AG04450 (cell line): ENCODE results near the gene GET4. TPM values are rescaled to one million over a fixed set of nuclear protein-coding genes. Genes with fewer than 3 reads are reported as not detected.
A peak's percentile ranks its signal among the peaks of the same experiment; 100 is the strongest.

Source experiments
- CTCF ChIA-PET: fragments of 300-600, 350-600 bp; formaldehyde crosslinking; extraction: SDS; loops from one replicate; lab custom pipeline; 2022; ENCODE audit warnings: antibody characterized with exemption, inconsistent platforms; lab: Charles Lee
- POLR2A ChIA-PET: fragments of 350-600 bp; formaldehyde crosslinking; extraction: SDS; loops from one replicate; lab custom pipeline; 2021; ENCODE audit warnings: antibody characterized with exemption, inconsistent platforms; lab: Yijun Ruan, JAX
- DNase-seq: peaks from one replicate; pipeline ENCODE4 v3.0.0-alpha.2; 2011; ENCODE audit warnings: low read depth, low spot score
- H3K27ac ChIP-seq: one replicate; pipeline ENCODE4 v1.5.1; 2012; ENCODE audit warnings: low read depth, low read length, control low read depth
- H3K27me3 ChIP-seq: one replicate; pipeline ENCODE4 v1.6.0; 2012; ENCODE audit warnings: low read length; ENCODE audit not compliant: control insufficient read depth, insufficient read depth
- H3K4me3 ChIP-seq: 2 replicates; pipeline ENCODE4 v1.5.1; 2011; ENCODE audit warnings: mild to moderate bottlenecking, low read depth, low read length, control low read depth
- H3K9me3 ChIP-seq: 2 replicates; pipeline ENCODE4 v1.5.1; 2012; ENCODE audit warnings: low read length; ENCODE audit not compliant: control insufficient read depth, insufficient read depth
- polyA plus RNA-seq: library from polyadenylated mRNA; depleted of rRNA; stranded (reverse); fragments of >200 nt; gene quantifications from 2 replicates; pipeline ENCODE4 v1.2.3, GENCODE V29; 2011
- TF ChIP-seq, protein P1 (sequence below): IDR thresholded peaks from 2 replicates; pipeline ENCODE4 v1.5.1; 2011; ENCODE audit warnings: low read depth, low read length, control low read depth, inconsistent platforms

Gene GET4
- polyA plus RNA-seq, 1 experiment = 13.9 TPM

DNA sequence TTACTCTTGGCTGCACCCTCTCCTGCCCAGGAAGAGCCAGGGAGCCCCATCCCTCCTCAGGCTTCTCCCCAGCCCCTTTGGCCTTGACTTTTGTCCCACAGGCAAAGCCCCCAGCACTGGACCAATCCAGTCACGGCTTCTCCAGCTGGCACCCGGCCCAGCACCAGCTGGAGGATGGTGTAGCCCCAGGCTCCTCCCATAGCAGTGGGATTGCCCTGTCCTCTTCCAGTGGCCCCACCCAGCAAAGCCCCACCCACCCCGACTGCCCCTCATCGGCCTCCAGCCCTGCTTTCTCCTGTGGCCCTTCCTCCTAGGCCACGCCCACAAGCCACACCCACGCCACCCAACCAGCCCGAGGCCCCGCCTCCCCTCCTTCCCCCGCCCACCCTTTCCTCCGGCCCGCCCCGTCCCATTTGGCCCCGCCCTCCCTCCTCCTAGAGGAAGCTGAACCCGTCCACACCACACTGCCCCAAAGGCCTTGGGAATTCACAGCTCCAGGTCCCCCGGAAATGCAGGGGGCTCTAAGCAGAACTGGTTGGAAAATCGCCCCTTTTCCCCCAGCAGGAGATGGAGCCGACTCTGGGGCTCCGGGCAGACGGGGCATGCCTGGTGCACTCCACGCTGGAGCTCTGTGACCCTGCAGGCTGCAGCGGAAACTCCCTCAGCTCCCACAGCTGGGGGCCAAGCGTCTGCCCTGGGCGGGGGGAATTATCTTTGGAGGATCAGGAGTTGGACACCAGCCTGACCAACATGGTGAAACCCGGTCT is 25.2 kb downstream of the GET4 start:
- peak; percentile 58 for DNase-seq
- ChIA-PET CTCF (no interaction called here), POLR2A (interaction anchor here (0.6 to 1.3 kb wide), 2 partner anchors 74 to 247 kb away, joined by 3 to 6 read pairs; no protein-coding TSS in a partner anchor)
- Histone ChIP-seq H3K27ac (no peak overlapping the region), H3K4me3 (no peak overlapping the region), H3K27me3 (peaks cover 4% of the 10 kb centered on the region), H3K9me3 (peaks cover 5% of the 10 kb centered on the region; the same call in 1 of the 2 replicates)
- TF ChIP-seq, protein P1, sequence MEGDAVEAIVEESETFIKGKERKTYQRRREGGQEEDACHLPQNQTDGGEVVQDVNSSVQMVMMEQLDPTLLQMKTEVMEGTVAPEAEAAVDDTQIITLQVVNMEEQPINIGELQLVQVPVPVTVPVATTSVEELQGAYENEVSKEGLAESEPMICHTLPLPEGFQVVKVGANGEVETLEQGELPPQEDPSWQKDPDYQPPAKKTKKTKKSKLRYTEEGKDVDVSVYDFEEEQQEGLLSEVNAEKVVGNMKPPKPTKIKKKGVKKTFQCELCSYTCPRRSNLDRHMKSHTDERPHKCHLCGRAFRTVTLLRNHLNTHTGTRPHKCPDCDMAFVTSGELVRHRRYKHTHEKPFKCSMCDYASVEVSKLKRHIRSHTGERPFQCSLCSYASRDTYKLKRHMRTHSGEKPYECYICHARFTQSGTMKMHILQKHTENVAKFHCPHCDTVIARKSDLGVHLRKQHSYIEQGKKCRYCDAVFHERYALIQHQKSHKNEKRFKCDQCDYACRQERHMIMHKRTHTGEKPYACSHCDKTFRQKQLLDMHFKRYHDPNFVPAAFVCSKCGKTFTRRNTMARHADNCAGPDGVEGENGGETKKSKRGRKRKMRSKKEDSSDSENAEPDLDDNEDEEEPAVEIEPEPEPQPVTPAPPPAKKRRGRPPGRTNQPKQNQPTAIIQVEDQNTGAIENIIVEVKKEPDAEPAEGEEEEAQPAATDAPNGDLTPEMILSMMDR = no peak

DNA sequence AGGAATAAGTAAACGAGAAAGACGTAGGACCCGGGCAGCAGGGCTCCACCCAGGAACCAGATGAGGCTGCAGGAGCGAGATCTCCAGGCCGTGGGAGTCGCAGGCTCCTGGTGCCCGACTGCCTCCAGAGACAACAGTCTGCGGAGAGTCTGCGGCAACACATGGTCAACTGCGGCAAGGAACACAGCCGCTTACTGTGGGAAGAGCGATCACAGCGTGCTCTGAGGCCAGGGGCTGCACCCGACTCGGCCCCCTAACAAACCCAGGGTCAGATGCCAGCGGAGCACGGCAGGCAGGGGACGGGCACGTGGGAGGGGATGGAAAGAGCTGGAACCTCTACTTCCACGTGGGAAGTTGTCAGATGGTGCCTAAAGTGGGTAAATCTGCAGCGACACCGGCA is 26.6 kb downstream of the GET4 start:
- H3K27ac ChIP-seq = no peak overlapping the region
- no peak overlapping the region for H3K4me3 ChIP-seq
- ChIA-PET CTCF (interaction anchor here (0.5 kb wide), 1 partner anchor 163 kb away, joined by 3 read pairs; no protein-coding TSS in a partner anchor), POLR2A (no interaction called here)
- no peak for DNase-seq
- peaks cover 5% of the 10 kb centered on the region; the same call in 1 of the 2 replicates for H3K9me3 ChIP-seq
- TF ChIP-seq, protein P1 = no peak
- peaks cover 4% of the 10 kb centered on the region for H3K27me3 ChIP-seq

DNA sequence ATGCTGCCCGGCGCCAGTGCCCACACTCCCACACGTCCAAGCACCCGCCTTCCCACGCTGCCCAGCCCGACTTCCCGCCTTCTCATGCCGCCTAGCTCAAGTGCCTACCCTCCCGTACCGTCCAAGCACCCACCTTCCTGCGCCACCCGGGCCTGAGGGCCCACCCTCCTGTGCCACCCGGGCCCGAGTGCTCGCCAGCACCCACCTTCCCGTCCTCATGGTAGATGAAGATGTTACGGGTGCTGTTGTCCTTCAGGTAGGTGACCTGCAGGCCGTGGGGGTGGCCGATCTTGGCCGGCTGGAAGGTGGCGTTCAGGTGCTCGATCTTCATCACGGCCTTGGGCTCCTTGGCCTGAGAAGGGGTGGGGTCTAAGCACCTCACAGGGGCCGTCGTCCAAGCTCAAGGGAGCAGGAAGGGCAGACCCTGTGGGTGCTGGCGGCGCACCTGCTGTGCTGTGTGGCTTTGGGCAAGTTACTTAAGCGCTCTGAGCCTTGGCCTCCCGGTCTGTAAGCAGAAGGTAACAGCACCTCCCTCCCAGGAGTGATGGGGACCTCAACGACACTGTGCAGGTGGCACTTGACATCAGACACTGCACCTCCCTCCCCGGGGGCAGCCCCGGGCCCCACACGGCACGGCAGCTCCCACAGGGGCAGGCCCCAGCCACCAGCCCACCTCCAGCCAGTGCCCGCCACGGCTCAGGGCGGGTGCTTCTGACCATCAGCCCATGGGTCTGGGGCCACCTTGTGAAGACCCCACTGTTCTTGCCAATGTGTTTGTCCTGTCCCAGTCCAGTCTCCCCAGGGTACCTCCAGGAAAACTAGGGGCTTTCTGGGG is 27.8 kb downstream of the GET4 start:
- peaks cover 4% of the 10 kb centered on the region for H3K27me3 ChIP-seq
- ChIA-PET CTCF (no interaction called here), POLR2A (interaction anchor here (0.8 kb wide), 1 partner anchor 187 kb away, joined by 4 read pairs; no protein-coding TSS in a partner anchor)
- TF ChIP-seq, protein P1 = no peak
- no peak overlapping the region for H3K27ac ChIP-seq
- H3K4me3 ChIP-seq = no peak overlapping the region
- peaks cover 5% of the 10 kb centered on the region; the same call in 1 of the 2 replicates for H3K9me3 ChIP-seq
- no peak for DNase-seq

DNA sequence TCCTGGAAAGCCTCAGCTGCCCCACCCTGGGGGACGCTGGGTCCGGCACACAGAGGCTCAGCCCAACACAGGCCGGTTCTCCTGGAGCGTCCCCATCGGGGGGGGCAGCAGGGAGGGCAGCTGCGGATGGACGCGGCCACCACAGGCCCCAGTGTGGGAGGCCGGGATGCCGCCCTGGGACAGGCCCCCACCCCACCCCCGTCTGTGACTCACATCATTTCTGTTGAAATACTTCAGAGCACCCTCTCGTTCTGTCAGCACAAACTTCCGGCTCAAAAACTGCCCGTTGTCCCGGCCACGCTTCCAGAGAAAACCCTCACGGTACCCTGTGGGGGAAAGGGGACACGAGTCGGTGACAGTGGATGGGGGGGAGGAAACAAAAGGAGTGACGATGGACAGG is 28.5 kb downstream of the GET4 start:
- CTCF ChIA-PET = no interaction called here
- no peak for DNase-seq
- POLR2A ChIA-PET = interaction anchor here (0.6 to 0.8 kb wide), 2 partner anchors 186 to 555 kb away, joined by 3 to 4 read pairs; partner anchors contain the start of gene MICALL2
- no peak overlapping the region for H3K27ac ChIP-seq
- H3K9me3 ChIP-seq = peaks cover 5% of the 10 kb centered on the region; the same call in 1 of the 2 replicates
- no peak overlapping the region for H3K4me3 ChIP-seq
- TF ChIP-seq, protein P1 = no peak
- H3K27me3 ChIP-seq = peaks cover 4% of the 10 kb centered on the region
